ENCODE results near the gene MAP3K5.
"Not testable (repeated sequence)": the region's sequence is repeated elsewhere in the genome, so short reads cannot be mapped to it uniquely, and the experiment has no call there.

DNA sequence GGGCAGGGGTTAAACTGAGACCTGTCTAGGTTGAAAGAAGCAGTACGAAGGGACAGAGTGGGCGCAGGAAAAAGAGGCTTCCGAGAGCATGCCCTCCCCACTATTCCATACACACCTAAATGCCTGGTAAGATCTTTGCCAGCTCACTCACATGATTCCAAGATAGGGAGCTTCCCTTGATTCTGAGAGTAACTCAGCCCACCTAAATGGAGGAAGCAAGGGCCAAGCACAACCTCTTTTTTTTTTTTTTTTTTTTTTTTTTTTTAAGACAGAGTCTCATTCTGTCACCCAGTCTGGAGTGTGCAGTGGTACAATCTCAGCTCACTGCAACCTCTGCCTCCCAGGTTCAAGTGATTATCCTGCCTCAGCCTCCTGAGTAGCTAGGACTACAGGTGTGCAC, 2.8 kb downstream of the MAP3K5 start:
- TF ChIP-seq CTCF (IDR thresholded peaks at IDR 0.05); TCF7L2 (IDR thresholded peaks at IDR 0.05; ENCODE audit: low read depth, low read length); POLR2AphosphoS5 (IDR thresholded peaks at IDR 0.05; ENCODE audit: low read depth, low read length): not testable (repeated sequence)

All from Panc1 (cell line).